Sigmoid colon (tissue), 7 donors: Measurements from ENCODE around the gene DDB1. TPM values are rescaled to one million over a fixed set of nuclear protein-coding genes. Genes with fewer than 3 reads are reported as not detected.

ENCODE experiments used
- DNase-seq: peaks from one replicate; pipeline ENCODE4 v3.0.0-alpha.2; 2019
- H3K27ac ChIP-seq, 4 donors: fragments of 200-600 bp; sonication (generic); one replicate each; pipeline ENCODE4 v1.5.1; 2016 to 2019; ENCODE audit warnings: mild to moderate bottlenecking in 1 of 4
- H3K27me3 ChIP-seq, 3 donors: fragments of 200-600 bp; sonication (generic); one replicate each; pipeline ENCODE4 v1.5.1; 2019; ENCODE audit warnings: mild to moderate bottlenecking in 1 of 3
- H3K36me3 ChIP-seq, 4 donors: fragments of 200-600 bp; sonication (generic); one replicate each; pipeline ENCODE4 v1.5.1; 2016 to 2019
- H3K4me1 ChIP-seq, 4 donors: fragments of 200-600 bp; sonication (generic); one replicate each; pipeline ENCODE4 v1.5.1; 2017 to 2019
- H3K4me3 ChIP-seq, 4 donors: fragments of 200-600 bp; sonication (generic); one replicate each; pipeline ENCODE4 v1.5.1; 2017 to 2019; ENCODE audit warnings: mild to moderate bottlenecking in 2 of 4, moderate library complexity in 1 of 4
- H3K9me3 ChIP-seq, 4 donors: fragments of 200-600 bp in 3 of 4; sonication (generic) in 3 of 4; one replicate each; pipeline versions ENCODE4 v1.5.1 to v1.6.1; 2013 to 2019
- EP300 ChIP-seq, 4 donors: sonication (generic); formaldehyde crosslinking; IDR thresholded peaks; one replicate each; pipeline ENCODE4 v1.6.1; 2017; ENCODE audit warnings: antibody characterized with exemption in 4 of 4
- POLR2A ChIP-seq, 2 donors: fragments of 450-650 bp; IDR thresholded peaks; one replicate each; pipeline ENCODE4 v1.6.1; 2016; ENCODE audit warnings: antibody characterized with exemption in 2 of 2, mild to moderate bottlenecking in 2 of 2, moderate library complexity in 2 of 2
- POLR2AphosphoS5 ChIP-seq, 4 donors: sonication (generic); formaldehyde crosslinking; IDR thresholded peaks; one replicate each; pipeline ENCODE4 v1.6.1; 2017; ENCODE audit warnings: antibody characterized with exemption in 4 of 4
- WGBS, 2 donors: extraction: QIAGEN DNeasy Blood & Tissue Kit; methylation state at CpG; one replicate each; pipeline ENCODE4 v1.1.7; 2013; 5-methylcytosine and 5-hydroxymethylcytosine counted together
- intact Hi-C: fragments of 100-400 bp; cut with DNase I; formaldehyde crosslinking; loops from one replicate; pipeline ENCODE4 v1.15.1; 2023
- polyA plus RNA-seq, 3 donors: library from polyadenylated mRNA; stranded (reverse); fragments of 200-250 nt; gene quantifications; one replicate each; pipeline ENCODE4 v1.2.3, GENCODE V29; 2013
- total RNA-seq, 4 donors: library from RNA; depleted of rRNA; stranded (reverse); fragments of >200 nt; gene quantifications; one replicate each; pipeline ENCODE4 v1.1.0, GENCODE V29; 2016
- TF ChIP-seq, protein P1 (sequence below), 4 experiments: fragments of 450-650 bp in 3 of 4; fragments of 200-600 bp in 1 of 4; IDR thresholded peaks; one replicate each; pipeline ENCODE4 v1.5.1; 2016 to 2019; ENCODE audit warnings: antibody characterized with exemption in 4 of 4, mild to moderate bottlenecking in 3 of 4, moderate library complexity in 2 of 4
- donor health status: healthy with polysubstance abuse.
- donor health status: Bipolar disorder and iron deficiency.
- donor health status: healthy.

Gene DDB1
- total and polyA plus RNA-seq, 7 donors, result 68.2 to 120 (median 103) TPM

DNA sequence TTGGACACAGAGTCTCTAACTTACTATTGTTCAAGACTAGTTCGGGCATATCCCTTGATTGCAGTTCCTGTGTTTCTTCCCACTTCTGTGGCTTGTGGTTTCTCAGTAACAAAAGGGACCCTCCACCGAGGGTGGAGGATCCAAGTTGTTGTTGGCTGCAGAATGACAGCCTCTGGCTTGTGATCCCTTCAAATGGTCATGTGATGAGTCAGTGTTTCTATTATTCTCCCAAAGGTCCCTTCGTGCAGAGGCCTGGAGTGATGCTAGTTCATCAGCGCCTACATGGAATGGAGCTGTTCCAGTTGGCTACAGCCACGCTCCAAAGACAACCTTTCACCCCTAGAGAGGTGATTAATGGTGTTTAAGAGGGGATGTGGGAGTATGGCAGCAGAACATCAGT is 35.2 kb downstream of the DDB1 start:
- H3K27ac ChIP-seq, result peak overlapping the region in 3 of 4 donors; percentile 2 to 27 (median 9)

DNA sequence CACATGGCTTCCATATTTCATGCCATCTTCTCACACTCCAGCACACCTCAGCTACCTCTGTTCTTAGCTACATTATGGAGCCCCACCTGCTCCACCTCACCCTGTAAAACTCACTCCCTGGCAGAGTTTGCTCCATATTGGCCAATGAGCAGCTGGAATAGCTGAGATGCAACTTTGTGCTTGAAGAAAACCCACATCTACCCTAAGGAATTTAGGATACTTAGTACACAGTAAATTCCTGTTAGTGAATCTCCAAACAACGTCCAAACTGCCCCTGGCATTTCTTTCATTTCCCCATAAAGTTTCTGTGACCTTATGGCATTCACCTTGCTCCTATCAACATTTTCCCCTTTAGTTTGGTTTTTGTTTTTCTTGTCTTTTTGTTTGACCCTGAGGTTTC is 35.6 kb downstream of the DDB1 start:
- no peak for DNase-seq
- intact Hi-C loops, result no loop called here
- peaks cover 28 to 56% (median 29%) of the 10 kb centered on the region in 4 donors for H3K36me3 ChIP-seq
- no peak overlapping the region for H3K4me3 ChIP-seq
- no peaks in the 10 kb centered on the region for H3K9me3 ChIP-seq
- H3K27ac ChIP-seq, result peak overlapping the region in 3 of 4 donors; percentile 2 to 27 (median 9)
- 71 to 74% methylated on average over 1 of the region's 1 CpG for WGBS, 2 donors
- TF ChIP-seq POLR2A (IDR thresholded peaks at IDR 0.05) (no peak), EP300 (IDR thresholded peaks at IDR 0.05) (no peak), POLR2AphosphoS5 (IDR thresholded peaks at IDR 0.05) (no peak)
- TF ChIP-seq, protein P1, sequence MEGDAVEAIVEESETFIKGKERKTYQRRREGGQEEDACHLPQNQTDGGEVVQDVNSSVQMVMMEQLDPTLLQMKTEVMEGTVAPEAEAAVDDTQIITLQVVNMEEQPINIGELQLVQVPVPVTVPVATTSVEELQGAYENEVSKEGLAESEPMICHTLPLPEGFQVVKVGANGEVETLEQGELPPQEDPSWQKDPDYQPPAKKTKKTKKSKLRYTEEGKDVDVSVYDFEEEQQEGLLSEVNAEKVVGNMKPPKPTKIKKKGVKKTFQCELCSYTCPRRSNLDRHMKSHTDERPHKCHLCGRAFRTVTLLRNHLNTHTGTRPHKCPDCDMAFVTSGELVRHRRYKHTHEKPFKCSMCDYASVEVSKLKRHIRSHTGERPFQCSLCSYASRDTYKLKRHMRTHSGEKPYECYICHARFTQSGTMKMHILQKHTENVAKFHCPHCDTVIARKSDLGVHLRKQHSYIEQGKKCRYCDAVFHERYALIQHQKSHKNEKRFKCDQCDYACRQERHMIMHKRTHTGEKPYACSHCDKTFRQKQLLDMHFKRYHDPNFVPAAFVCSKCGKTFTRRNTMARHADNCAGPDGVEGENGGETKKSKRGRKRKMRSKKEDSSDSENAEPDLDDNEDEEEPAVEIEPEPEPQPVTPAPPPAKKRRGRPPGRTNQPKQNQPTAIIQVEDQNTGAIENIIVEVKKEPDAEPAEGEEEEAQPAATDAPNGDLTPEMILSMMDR (IDR thresholded peaks at IDR 0.05), result no peak
- H3K27me3 ChIP-seq, result peaks cover 6 to 39% (median 21%) of the 10 kb centered on the region in 3 donors
- peaks cover 0 to 35% (median 27%) of the 10 kb centered on the region in 4 donors for H3K4me1 ChIP-seq

More for the DNA sequence above, 35.2 kb downstream of the DDB1 start:
- TF ChIP-seq POLR2A (IDR thresholded peaks at IDR 0.05) (no peak), EP300 (IDR thresholded peaks at IDR 0.05) (no peak), POLR2AphosphoS5 (IDR thresholded peaks at IDR 0.05) (peak in 3 of 4 donors; percentile 7 to 63 (median 9))
- peak; percentile 78 for DNase-seq
- intact Hi-C loops, result no loop called here
- H3K36me3 ChIP-seq, result peaks cover 32 to 60% (median 33%) of the 10 kb centered on the region in 4 donors
- no peaks in the 10 kb centered on the region for H3K9me3 ChIP-seq
- no peak overlapping the region for H3K4me3 ChIP-seq
- peaks cover 0 to 35% (median 27%) of the 10 kb centered on the region in 4 donors for H3K4me1 ChIP-seq
- H3K27me3 ChIP-seq, result peaks cover 6 to 35% (median 20%) of the 10 kb centered on the region in 3 donors
- WGBS, 2 donors, result 58 to 80% methylated on average over 5 of the region's 5 CpGs

DNA sequence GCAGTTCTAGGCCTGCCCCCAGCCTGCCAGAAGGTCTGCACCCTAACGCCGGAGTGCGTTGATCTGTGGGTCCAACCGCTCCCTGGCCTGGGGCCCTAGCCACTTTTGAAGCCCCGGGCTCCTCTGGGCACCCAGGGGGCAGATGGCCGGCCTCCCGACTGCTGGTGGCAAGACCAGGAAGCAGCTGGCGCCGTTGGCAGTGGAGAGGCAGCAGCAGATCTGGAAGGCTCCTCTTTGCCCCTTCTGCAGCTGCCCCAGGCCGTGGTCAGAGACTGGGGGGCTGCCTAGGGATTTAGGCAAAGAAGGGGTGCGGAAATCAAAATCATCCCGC is 37.3 kb downstream of the DDB1 start:
- Histone ChIP-seq H3K27ac (no peak overlapping the region), H3K27me3 (peaks cover 6 to 42% (median 26%) of the 10 kb centered on the region in 3 donors), H3K4me3 (peak overlapping the region in 2 of 4 donors; percentile 54 to 55), H3K36me3 (peaks cover 10 to 38% (median 12%) of the 10 kb centered on the region in 4 donors), H3K9me3 (no peaks in the 10 kb centered on the region), H3K4me1 (peaks cover 0 to 35% (median 27%) of the 10 kb centered on the region in 4 donors)
- intact Hi-C loops, result no loop called here
- WGBS, 2 donors, result 41 to 49% methylated on average over 12 of the region's 12 CpGs
- DNase-seq, result no peak
- TF ChIP-seq POLR2AphosphoS5 (IDR thresholded peaks at IDR 0.05) (no peak), POLR2A (IDR thresholded peaks at IDR 0.05) (no peak)

DNA sequence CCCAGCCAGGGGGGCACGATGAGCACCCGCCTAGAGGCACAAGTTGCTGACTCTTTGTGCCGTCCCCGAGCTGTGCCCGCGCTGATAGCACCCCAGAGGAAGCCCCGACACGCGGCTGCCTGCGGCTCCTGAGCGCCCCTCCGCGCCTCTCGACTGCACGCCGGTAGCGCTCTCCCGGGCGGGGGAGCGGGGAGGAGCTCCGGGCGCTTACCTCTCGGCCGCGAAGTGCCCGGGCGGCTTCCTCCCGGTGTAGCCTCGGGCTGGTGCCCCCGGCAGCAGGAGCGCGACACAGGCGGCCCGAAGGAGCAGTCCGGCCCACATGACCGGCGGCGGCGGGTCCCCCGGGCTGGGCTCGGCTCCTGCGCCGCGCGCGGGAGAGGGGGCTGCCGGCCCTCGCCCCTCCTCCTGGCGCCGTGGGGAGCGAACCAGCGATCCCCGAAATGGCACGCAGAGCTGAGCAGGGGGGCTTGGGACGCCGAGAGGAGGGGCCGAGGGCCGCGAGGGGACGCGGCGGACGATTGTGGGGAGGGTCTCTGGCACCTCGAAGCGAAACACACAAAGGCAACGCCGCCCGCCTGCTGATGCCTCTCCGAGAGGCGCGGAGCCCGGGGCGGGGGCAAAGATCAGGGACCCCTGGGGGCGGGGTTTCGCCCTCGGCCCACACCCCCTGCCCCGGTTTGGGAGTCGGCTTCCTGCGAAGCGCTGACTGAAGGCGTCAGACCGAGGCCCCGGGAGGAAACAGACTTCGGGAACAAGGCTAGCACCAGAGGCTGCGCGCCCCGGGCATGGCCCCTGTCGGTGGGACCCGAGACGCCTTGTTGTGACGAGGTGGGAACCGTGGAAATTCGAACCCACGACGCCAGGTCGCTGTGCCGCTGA is 37.9 kb downstream of the DDB1 start, which contains the start of gene VWCE:
TSS of gene VWCE (minus strand) at position 600 of the 879 bp plus-strand sequence. CDS start at position 321, 279 bp downstream.
- H3K36me3 ChIP-seq, result peaks cover 4 to 32% (median 6%) of the 10 kb centered on the region in 4 donors
- no peaks in the 10 kb centered on the region for H3K9me3 ChIP-seq
- 1 to 2% methylated on average over 97 of the region's 97 CpGs for WGBS, 2 donors
- peaks cover 6 to 42% (median 26%) of the 10 kb centered on the region in 3 donors for H3K27me3 ChIP-seq
- peaks cover 0 to 35% (median 27%) of the 10 kb centered on the region in 4 donors for H3K4me1 ChIP-seq
- intact Hi-C loops, result no loop called here
- DNase-seq, result peak; percentile 70
- H3K27ac ChIP-seq, result peak within 1 kb of the TSS in 2 of 4 donors; percentile 41 to 44
- peak within 1 kb of the TSS; percentile 28 to 55 (median 48) for H3K4me3 ChIP-seq
- TF ChIP-seq, protein P1 (IDR thresholded peaks at IDR 0.05), result no peak
- peak in 1 of 4 donors; percentile 20 for TF ChIP-seq POLR2AphosphoS5 (IDR thresholded peaks at IDR 0.05)

DNA sequence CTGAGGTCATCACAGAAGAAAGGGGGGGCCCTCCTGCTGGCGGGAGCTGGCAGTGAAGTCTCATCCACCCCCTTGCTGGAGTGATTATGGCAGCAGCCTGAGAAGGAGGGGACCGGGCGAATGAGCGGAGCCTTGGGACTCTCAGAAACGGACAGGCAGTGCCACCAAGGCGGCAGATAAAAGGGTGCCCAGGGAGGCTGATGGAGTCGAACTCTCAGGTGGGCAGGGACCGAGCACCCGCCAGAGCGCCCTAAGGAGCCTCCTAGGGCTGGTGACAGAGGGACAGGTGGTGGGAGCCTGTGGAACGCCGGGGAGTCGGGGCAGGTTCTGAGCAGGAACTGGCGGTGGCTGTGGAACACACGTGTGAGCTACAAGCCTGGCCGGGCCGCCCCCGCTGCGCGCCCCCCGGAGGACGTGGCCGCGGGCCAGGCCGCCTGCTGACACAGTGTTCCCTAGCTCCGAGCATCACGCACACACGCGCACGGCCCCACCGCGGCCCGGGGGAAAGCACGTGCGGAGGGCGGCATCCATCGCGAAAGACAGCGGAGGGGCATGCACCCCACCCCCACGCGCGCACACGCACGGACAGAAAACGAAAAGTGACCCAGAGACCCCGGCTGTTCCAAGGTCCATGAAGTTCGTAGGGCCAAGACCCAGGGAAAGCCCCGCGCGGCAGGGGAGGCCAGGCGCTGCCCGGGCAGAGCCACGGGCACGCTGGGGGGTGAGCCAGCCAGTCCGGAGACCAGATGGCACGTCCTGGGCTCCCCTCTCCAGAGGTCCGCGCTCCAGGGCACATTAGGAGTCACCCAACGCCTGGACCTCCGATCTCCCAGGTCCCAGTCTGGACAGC is 38.8 kb downstream of the DDB1 start:
- H3K9me3 ChIP-seq, result no peaks in the 10 kb centered on the region
- 1% methylated on average over 60 of the region's 60 CpGs for WGBS, 2 donors
- intact Hi-C loops, result no loop called here
- TF ChIP-seq EP300 (IDR thresholded peaks at IDR 0.05) (peak in 1 of 4 donors; percentile 8), POLR2AphosphoS5 (IDR thresholded peaks at IDR 0.05) (peak in 2 of 4 donors; percentile 49 to 62), POLR2A (IDR thresholded peaks at IDR 0.05) (no peak)
- TF ChIP-seq, protein P1 (IDR thresholded peaks at IDR 0.05), result no peak
- peak overlapping the region; percentile 28 to 55 (median 48) for H3K4me3 ChIP-seq
- H3K27me3 ChIP-seq, result peaks cover 6 to 42% (median 26%) of the 10 kb centered on the region in 3 donors
- peak; percentile 85 for DNase-seq
- H3K36me3 ChIP-seq, result peaks cover 0 to 23% (median 0%) of the 10 kb centered on the region in 4 donors
- H3K27ac ChIP-seq, result peak overlapping the region in 1 of 4 donors; percentile 44
- peaks cover 0 to 35% (median 27%) of the 10 kb centered on the region in 4 donors for H3K4me1 ChIP-seq
